Measurements from ENCODE around the gene TCF7. TPM values are rescaled to one million over a fixed set of nuclear protein-coding genes. Genes with fewer than 3 reads are reported as not detected.

The TCF7 gene
- total RNA-seq, result 2.9 and 3.3 TPM in 2 replicates

GRCh38 chr5:134113902-134114875 lies at the start of gene TCF7:
TCF7 (plus strand) TSS chr5:134114681; CDS start chr5:134114907, 226 bp downstream.
- DNase-seq (ENCODE audit: insufficient read length, low spot score, missing footprints), result peak; percentile 100
- Histone ChIP-seq H3K4me1 (ENCODE audit: insufficient read depth, low read length) (peaks cover 15% of the 10 kb centered on the region), H4K20me1 (ENCODE audit: insufficient read depth, low read length) (peaks cover 9% of the 10 kb centered on the region), H2AFZ (ENCODE audit: low read length) (peak within 1 kb of the TSS; percentile 96), H3K27ac (ENCODE audit: low read depth, low read length) (peak within 1 kb of the TSS; percentile 71), H3K79me2 (ENCODE audit: insufficient read depth, low read length) (peaks cover 4% of the 10 kb centered on the region), H3K36me3 (ENCODE audit: insufficient read depth, low read length) (no peaks in the 10 kb centered on the region), H3K9me3 (ENCODE audit: low read depth, low read length) (no peaks in the 10 kb centered on the region), H3K4me2 (ENCODE audit: insufficient read depth, low read length) (peak within 1 kb of the TSS; percentile 94), H3K4me3 (ENCODE audit: insufficient read depth, low read length) (peak within 1 kb of the TSS; percentile 78), H3K27me3 (ENCODE audit: insufficient read depth, low read length) (no peaks in the 10 kb centered on the region)
- no peak for TF ChIP-seq CTCF (IDR thresholded peaks at IDR 0.05; ENCODE audit: extremely low read depth, low read depth, low read length)

- Histone ChIP-seq H3K79me2 (ENCODE audit: insufficient read depth, low read length) (no peaks in the 10 kb centered on the region), H3K27me3 (ENCODE audit: insufficient read depth, low read length) (no peaks in the 10 kb centered on the region), H3K4me2 (ENCODE audit: insufficient read depth, low read length) (no peak overlapping the region), H3K4me1 (ENCODE audit: insufficient read depth, low read length) (peaks cover 9% of the 10 kb centered on the region), H3K9me3 (ENCODE audit: low read depth, low read length) (no peaks in the 10 kb centered on the region), H3K27ac (ENCODE audit: low read depth, low read length) (no peak overlapping the region), H3K4me3 (ENCODE audit: insufficient read depth, low read length) (no peak overlapping the region), H4K20me1 (ENCODE audit: insufficient read depth, low read length) (no peaks in the 10 kb centered on the region), H3K36me3 (ENCODE audit: insufficient read depth, low read length) (no peaks in the 10 kb centered on the region), H2AFZ (ENCODE audit: low read length) (no peak overlapping the region)
- TF ChIP-seq CTCF (IDR thresholded peaks at IDR 0.05; ENCODE audit: extremely low read depth, low read depth, low read length), result no peak
- no peak for DNase-seq (ENCODE audit: insufficient read length, low spot score, missing footprints)
Observed at GRCh38 chr5:134069553-134069952, 44.9 kb upstream of the TCF7 start.

GRCh38 chr5:134070725-134071613 lies 43.5 kb upstream of the TCF7 start:
- peaks cover 9% of the 10 kb centered on the region for H3K4me1 ChIP-seq (ENCODE audit: insufficient read depth, low read length)
- peak overlapping the region; percentile 86 for H2AFZ ChIP-seq (ENCODE audit: low read length)
- peak; percentile 6 for TF ChIP-seq CTCF (IDR thresholded peaks at IDR 0.05; ENCODE audit: extremely low read depth, low read depth, low read length)
- no peaks in the 10 kb centered on the region for H3K36me3 ChIP-seq (ENCODE audit: insufficient read depth, low read length)
- no peaks in the 10 kb centered on the region for H3K27me3 ChIP-seq (ENCODE audit: insufficient read depth, low read length)
- H3K9me3 ChIP-seq (ENCODE audit: low read depth, low read length), result no peaks in the 10 kb centered on the region
- peak overlapping the region; percentile 90 for H3K4me2 ChIP-seq (ENCODE audit: insufficient read depth, low read length)
- H3K4me3 ChIP-seq (ENCODE audit: insufficient read depth, low read length), result peak overlapping the region; percentile 72
- peak; percentile 84 for DNase-seq (ENCODE audit: insufficient read length, low spot score, missing footprints)
- H3K79me2 ChIP-seq (ENCODE audit: insufficient read depth, low read length), result no peaks in the 10 kb centered on the region
- no peaks in the 10 kb centered on the region for H4K20me1 ChIP-seq (ENCODE audit: insufficient read depth, low read length)
- H3K27ac ChIP-seq (ENCODE audit: low read depth, low read length), result peak overlapping the region; percentile 63
